Occipital lobe (tissue), 2 donors: ENCODE results near the gene COQ7. TPM values are rescaled to one million over a fixed set of nuclear protein-coding genes. Genes with fewer than 3 reads are reported as not detected.
A peak's percentile ranks its signal among the peaks of the same experiment; 100 is the strongest.

Experiments used
- DNase-seq: peaks from one replicate; lab custom pipeline; 2025; lab: John Stamatoyannopoulos, UW
- total RNA-seq: library from RNA; depleted of rRNA; stranded (reverse); fragments of >200 nt; gene quantifications from one replicate; pipeline ENCODE4 v1.2.3, GENCODE V29; 2014

Gene COQ7
- total RNA-seq, result 56.9 TPM

GRCh38 chr16:19067349-19068236 lies at the start of gene COQ7:
TSS of gene COQ7 (plus strand) at chr16:19067614. CDS start at chr16:19067665, 51 bp downstream.
- DNase-seq, result peak; percentile 94

GRCh38 chr16:19020689-19021088 lies 46.7 kb upstream of the COQ7 start:
- DNase-seq, result no peak

GRCh38 chr16:19021747-19022146 lies 45.7 kb upstream of the COQ7 start:
- no peak for DNase-seq

- no peak for DNase-seq
Measured at GRCh38 chr16:19027416-19027815, 40.0 kb upstream of the COQ7 start.

GRCh38 chr16:19029980-19030379 lies 37.4 kb upstream of the COQ7 start:
- no peak for DNase-seq

- no peak for DNase-seq
Measured at GRCh38 chr16:19031738-19032137, 35.7 kb upstream of the COQ7 start.

GRCh38 chr16:19033761-19034160 lies 33.7 kb upstream of the COQ7 start:
- DNase-seq, result no peak

- DNase-seq, result no peak
Measured at GRCh38 chr16:19040400-19040799, 27.0 kb upstream of the COQ7 start.

GRCh38 chr16:19044769-19045168 lies 22.6 kb upstream of the COQ7 start:
- DNase-seq, result no peak

- DNase-seq, result no peak
Measured at GRCh38 chr16:19046062-19046461, 21.4 kb upstream of the COQ7 start.

- DNase-seq, result no peak
Measured at GRCh38 chr16:19062706-19063105, 4.7 kb upstream of the COQ7 start.

GRCh38 chr16:19066988-19067348 lies 446 bp upstream of the COQ7 start:
- DNase-seq, result no peak

- DNase-seq, result no peak
Measured at GRCh38 chr16:19068237-19068815, 912 bp downstream of the COQ7 start.

- no peak for DNase-seq
Measured at GRCh38 chr16:19071811-19072777, 4.7 kb downstream of the COQ7 start.

- no peak for DNase-seq
Measured at GRCh38 chr16:19073344-19073743, 5.9 kb downstream of the COQ7 start.

- no peak for DNase-seq
Measured at GRCh38 chr16:19073863-19074262, 6.4 kb downstream of the COQ7 start.

GRCh38 chr16:19075511-19075910 lies 8.1 kb downstream of the COQ7 start:
- DNase-seq, result no peak

GRCh38 chr16:19077879-19078278 lies 10.5 kb downstream of the COQ7 start:
- no peak for DNase-seq

- no peak for DNase-seq
Measured at GRCh38 chr16:19083670-19084069, 16.3 kb downstream of the COQ7 start.

GRCh38 chr16:19084139-19084538 lies 16.7 kb downstream of the COQ7 start:
- DNase-seq, result no peak

GRCh38 chr16:19084879-19085278 lies 17.5 kb downstream of the COQ7 start:
- DNase-seq, result no peak

- no peak for DNase-seq
Measured at GRCh38 chr16:19085679-19086200, 18.3 kb downstream of the COQ7 start.
